GM23248 (cell line): Measurements from ENCODE around the gene ADGRG2.

Experiments used
- EZH2 ChIP-seq: fragments of 200-600 bp; sonication (generic); IDR thresholded peaks from 2 replicates; pipeline ENCODE4 v1.6.1; 2018; ENCODE audit warnings: antibody characterized with exemption, mild to moderate bottlenecking; ENCODE audit not compliant: insufficient read depth, poor library complexity, severe bottlenecking
- EZH2phosphoT487 ChIP-seq: fragments of 200-600 bp; sonication (generic); IDR thresholded peaks from 2 replicates; pipeline ENCODE4 v1.6.1; 2018; ENCODE audit warnings: antibody characterized with exemption, moderate library complexity, mild to moderate bottlenecking, low read depth; ENCODE audit not compliant: insufficient read depth

GRCh38 chrX:19121466-19121865 lies 802 bp downstream of the ADGRG2 start:
- no peak for TF ChIP-seq EZH2
- TF ChIP-seq EZH2phosphoT487, result no peak
